Measurements from ENCODE around the gene PPM1H.

The PPM1H gene

DNA sequence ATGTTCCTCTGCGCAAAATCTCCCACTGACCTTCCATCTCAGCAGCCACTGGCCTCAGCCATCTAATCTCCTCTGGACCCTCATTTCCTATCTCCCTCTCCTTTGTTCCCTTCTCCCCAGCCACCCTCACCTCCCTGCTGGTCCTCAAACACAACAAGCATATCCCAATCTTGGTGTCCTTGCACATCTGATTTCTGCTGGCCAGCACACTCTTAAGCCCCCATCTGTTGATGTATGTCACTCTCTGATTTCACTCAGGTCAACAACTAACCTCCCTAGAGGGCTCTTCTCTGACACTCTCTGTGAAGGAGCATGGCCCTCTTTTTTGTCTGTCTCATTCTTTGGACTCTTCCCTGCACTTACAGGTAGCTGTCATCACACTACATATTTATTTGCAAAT lies 25.6 kb downstream of the PPM1H start:
- Mint-ChIP-seq H3K27me3 (peaks cover 12% of the 10 kb centered on the region), H3K4me1 (no peaks in the 10 kb centered on the region), H3K27ac (no peak overlapping the region), H3K36me3 (no peaks in the 10 kb centered on the region), H3K9me3 (no peaks in the 10 kb centered on the region), H3K4me3 (no peak overlapping the region)
- CTCF ChIA-PET, result no interaction called here
- DNase-seq, result no peak

- Mint-ChIP-seq H3K4me1 (no peaks in the 10 kb centered on the region), H3K27me3 (peaks cover 12% of the 10 kb centered on the region), H3K27ac (no peak overlapping the region), H3K4me3 (no peak overlapping the region), H3K36me3 (no peaks in the 10 kb centered on the region), H3K9me3 (no peaks in the 10 kb centered on the region)
- DNase-seq, result no peak
- CTCF ChIA-PET, result no interaction called here
Observed at GRCh38 chr12:62908674-62909073, 26.3 kb downstream of the PPM1H start.

DNA sequence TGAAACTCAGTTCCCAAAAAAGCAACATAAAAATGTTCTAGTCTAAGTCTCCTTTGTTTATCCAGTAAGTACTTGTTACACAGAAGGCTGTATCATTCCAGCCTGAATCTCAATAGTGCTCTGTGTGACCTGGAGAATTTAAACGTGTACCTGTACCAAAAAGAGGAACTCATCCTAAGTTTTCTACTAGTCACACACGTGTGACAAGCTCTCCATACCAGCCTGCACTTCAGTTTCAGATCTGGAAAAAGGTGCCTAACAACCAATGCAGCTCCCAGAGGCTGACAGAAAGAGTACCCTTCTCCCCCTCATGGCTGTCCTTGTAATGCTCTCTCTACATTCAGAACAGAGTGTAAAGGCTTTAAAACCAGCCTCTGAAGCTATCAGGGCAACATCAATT lies 27.4 kb downstream of the PPM1H start:
- DNase-seq, result no peak
- no peak overlapping the region for H3K27ac Mint-ChIP-seq
- CTCF ChIA-PET, result no interaction called here
- no peaks in the 10 kb centered on the region for H3K9me3 Mint-ChIP-seq
- H3K27me3 Mint-ChIP-seq, result peaks cover 12% of the 10 kb centered on the region
- H3K4me3 Mint-ChIP-seq, result no peak overlapping the region
- H3K4me1 Mint-ChIP-seq, result no peaks in the 10 kb centered on the region
- no peaks in the 10 kb centered on the region for H3K36me3 Mint-ChIP-seq

DNA sequence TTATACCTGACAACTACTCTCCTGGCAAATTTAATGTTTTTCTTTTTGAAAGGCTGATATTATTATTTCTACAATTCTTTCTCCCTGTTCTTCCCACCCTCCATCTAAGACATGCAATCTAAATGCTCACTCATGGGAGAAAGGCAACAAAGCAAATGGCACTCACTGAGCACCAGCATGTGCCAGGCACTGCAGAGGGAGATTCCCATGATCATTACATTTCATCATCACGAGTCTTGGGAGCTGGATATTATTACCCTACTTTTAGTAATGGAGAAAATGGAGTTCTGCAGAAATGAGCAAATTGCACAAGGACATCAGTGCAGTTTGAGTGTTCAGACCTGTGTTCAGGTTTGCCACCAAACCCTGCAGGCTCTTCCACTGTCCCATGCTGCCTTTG lies 27.9 kb downstream of the PPM1H start:
- H3K9me3 Mint-ChIP-seq, result no peaks in the 10 kb centered on the region
- H3K27ac Mint-ChIP-seq, result no peak overlapping the region
- H3K27me3 Mint-ChIP-seq, result peaks cover 12% of the 10 kb centered on the region

GRCh38 chr12:62903151-62903550 lies 31.8 kb downstream of the PPM1H start:
- Mint-ChIP-seq H3K9me3 (no peaks in the 10 kb centered on the region), H3K4me3 (no peak overlapping the region), H3K27me3 (no peaks in the 10 kb centered on the region), H3K4me1 (no peaks in the 10 kb centered on the region), H3K27ac (no peak overlapping the region), H3K36me3 (no peaks in the 10 kb centered on the region)
- DNase-seq, result no peak
- CTCF ChIA-PET, result no interaction called here

More for the DNA sequence above, 27.9 kb downstream of the PPM1H start:
- H3K4me3 Mint-ChIP-seq, result no peak overlapping the region
- no peaks in the 10 kb centered on the region for H3K4me1 Mint-ChIP-seq
- no peak for DNase-seq
- CTCF ChIA-PET, result no interaction called here
- H3K36me3 Mint-ChIP-seq, result no peaks in the 10 kb centered on the region

DNA sequence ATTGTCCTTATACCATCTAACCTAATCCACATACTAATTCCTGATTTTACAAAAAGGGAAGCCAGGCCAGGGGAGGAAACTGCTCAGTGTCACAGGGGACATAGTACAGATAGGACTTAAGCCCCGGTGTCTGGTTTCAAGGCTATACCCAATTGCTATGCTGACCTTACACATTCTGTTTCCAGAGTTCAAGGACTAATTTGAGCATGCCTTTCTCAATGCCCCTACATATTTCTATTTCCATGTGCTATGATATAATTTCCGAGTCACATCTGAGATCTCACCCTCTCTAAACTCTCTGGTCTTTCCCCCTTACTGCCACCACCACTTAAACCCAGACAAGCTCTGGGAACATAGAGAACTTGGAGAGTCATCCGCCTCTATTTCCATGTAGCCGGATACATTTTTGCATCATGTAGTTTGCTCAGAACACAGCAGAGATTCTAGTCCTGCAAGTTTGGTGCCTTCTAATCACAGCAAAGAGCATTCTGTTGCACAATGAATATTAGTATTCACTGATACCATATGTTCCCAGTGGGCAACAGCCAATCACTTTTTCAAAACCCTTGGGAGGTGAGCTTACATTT lies 34.2 kb downstream of the PPM1H start:
- Mint-ChIP-seq H3K27me3 (peaks cover 4% of the 10 kb centered on the region), H3K4me1 (no peaks in the 10 kb centered on the region), H3K36me3 (no peaks in the 10 kb centered on the region), H3K4me3 (no peak overlapping the region), H3K27ac (no peak overlapping the region), H3K9me3 (no peaks in the 10 kb centered on the region)
- DNase-seq, result no peak
- CTCF ChIA-PET, result no interaction called here

- no peaks in the 10 kb centered on the region for H3K36me3 Mint-ChIP-seq
- no peak overlapping the region for H3K4me3 Mint-ChIP-seq
- CTCF ChIA-PET, result no interaction called here
- no peaks in the 10 kb centered on the region for H3K9me3 Mint-ChIP-seq
- DNase-seq, result no peak
- no peaks in the 10 kb centered on the region for H3K4me1 Mint-ChIP-seq
- H3K27me3 Mint-ChIP-seq, result peaks cover 4% of the 10 kb centered on the region
- no peak overlapping the region for H3K27ac Mint-ChIP-seq
Observed at GRCh38 chr12:62899568-62900390, 35.2 kb downstream of the PPM1H start.

- H3K4me3 Mint-ChIP-seq, result no peak overlapping the region
- no peak overlapping the region for H3K27ac Mint-ChIP-seq
- H3K4me1 Mint-ChIP-seq, result no peaks in the 10 kb centered on the region
- CTCF ChIA-PET, result no interaction called here
- peaks cover 4% of the 10 kb centered on the region for H3K27me3 Mint-ChIP-seq
- H3K36me3 Mint-ChIP-seq, result no peaks in the 10 kb centered on the region
- DNase-seq, result no peak
- no peaks in the 10 kb centered on the region for H3K9me3 Mint-ChIP-seq
Observed at GRCh38 chr12:62898526-62898925, 36.4 kb downstream of the PPM1H start.

- Mint-ChIP-seq H3K36me3 (no peaks in the 10 kb centered on the region), H3K4me3 (no peak overlapping the region), H3K4me1 (no peaks in the 10 kb centered on the region), H3K27ac (no peak overlapping the region), H3K9me3 (no peaks in the 10 kb centered on the region), H3K27me3 (peaks cover 4% of the 10 kb centered on the region)
- DNase-seq, result no peak
- CTCF ChIA-PET, result no interaction called here
Observed at GRCh38 chr12:62895351-62895877, 39.5 kb downstream of the PPM1H start.

GRCh38 chr12:62893276-62893675 lies 41.7 kb downstream of the PPM1H start:
- H3K4me1 Mint-ChIP-seq, result no peaks in the 10 kb centered on the region
- no peak overlapping the region for H3K27ac Mint-ChIP-seq
- H3K36me3 Mint-ChIP-seq, result no peaks in the 10 kb centered on the region

GRCh38 chr12:62891805-62892549 lies 43.0 kb downstream of the PPM1H start:
- CTCF ChIA-PET, result no interaction called here
- no peaks in the 10 kb centered on the region for H3K36me3 Mint-ChIP-seq
- H3K9me3 Mint-ChIP-seq, result no peaks in the 10 kb centered on the region
- no peaks in the 10 kb centered on the region for H3K4me1 Mint-ChIP-seq
- DNase-seq, result no peak
- no peak overlapping the region for H3K4me3 Mint-ChIP-seq
- H3K27ac Mint-ChIP-seq, result no peak overlapping the region
- peaks cover under 1% of the 10 kb centered on the region for H3K27me3 Mint-ChIP-seq

More at GRCh38 chr12:62893276-62893675, 41.7 kb downstream of the PPM1H start:
- Mint-ChIP-seq H3K9me3 (no peaks in the 10 kb centered on the region), H3K27me3 (peaks cover 4% of the 10 kb centered on the region), H3K4me3 (no peak overlapping the region)
- CTCF ChIA-PET, result interaction anchor here (0.7 kb wide), 1 partner anchor 865 kb away, joined by 3 read pairs; no protein-coding TSS in a partner anchor
- no peak for DNase-seq

DNA sequence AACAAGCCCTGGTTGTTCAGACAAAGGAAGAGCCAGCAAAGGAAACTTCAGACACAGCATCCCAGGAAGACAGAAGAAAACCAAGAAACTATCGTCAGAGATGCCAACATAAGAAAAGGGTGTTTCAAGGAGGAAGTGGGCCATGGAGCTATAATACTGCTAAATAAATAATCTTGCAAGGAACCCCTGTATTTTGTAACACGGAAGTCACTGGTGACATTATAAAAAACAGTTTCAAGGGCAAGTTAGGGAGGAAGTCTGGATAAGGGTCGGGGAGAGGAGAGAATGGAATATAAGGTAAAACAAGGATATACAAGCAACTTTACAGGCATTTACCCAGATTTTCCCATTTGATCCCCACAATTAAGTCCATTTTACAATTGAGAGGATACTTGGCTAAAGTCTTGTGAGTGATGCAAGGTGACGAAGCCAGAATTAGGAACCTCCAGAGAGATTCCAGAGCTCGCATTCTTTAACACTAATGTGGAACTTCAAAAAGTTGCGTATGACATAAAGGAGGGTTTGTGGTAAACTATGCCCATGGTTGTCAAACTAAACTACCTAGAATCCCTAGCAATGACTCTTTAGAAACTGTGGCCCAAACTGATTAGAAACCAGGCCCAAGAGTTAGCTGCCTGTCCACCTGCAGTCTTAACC lies 46.4 kb downstream of the PPM1H start:
- CTCF ChIA-PET, result no interaction called here
- no peaks in the 10 kb centered on the region for H3K36me3 Mint-ChIP-seq
- peaks cover 4% of the 10 kb centered on the region for H3K27me3 Mint-ChIP-seq
- no peaks in the 10 kb centered on the region for H3K9me3 Mint-ChIP-seq
- H3K27ac Mint-ChIP-seq, result no peak overlapping the region
- no peak for DNase-seq
- H3K4me1 Mint-ChIP-seq, result no peaks in the 10 kb centered on the region
- H3K4me3 Mint-ChIP-seq, result no peak overlapping the region

- H3K27me3 Mint-ChIP-seq, result peaks cover 4% of the 10 kb centered on the region
- no peaks in the 10 kb centered on the region for H3K4me1 Mint-ChIP-seq
- no peak for DNase-seq
- H3K4me3 Mint-ChIP-seq, result no peak overlapping the region
- H3K27ac Mint-ChIP-seq, result no peak overlapping the region
- CTCF ChIA-PET, result no interaction called here
- H3K9me3 Mint-ChIP-seq, result no peaks in the 10 kb centered on the region
- no peaks in the 10 kb centered on the region for H3K36me3 Mint-ChIP-seq
Observed at GRCh38 chr12:62886796-62887195, 48.2 kb downstream of the PPM1H start.

DNA sequence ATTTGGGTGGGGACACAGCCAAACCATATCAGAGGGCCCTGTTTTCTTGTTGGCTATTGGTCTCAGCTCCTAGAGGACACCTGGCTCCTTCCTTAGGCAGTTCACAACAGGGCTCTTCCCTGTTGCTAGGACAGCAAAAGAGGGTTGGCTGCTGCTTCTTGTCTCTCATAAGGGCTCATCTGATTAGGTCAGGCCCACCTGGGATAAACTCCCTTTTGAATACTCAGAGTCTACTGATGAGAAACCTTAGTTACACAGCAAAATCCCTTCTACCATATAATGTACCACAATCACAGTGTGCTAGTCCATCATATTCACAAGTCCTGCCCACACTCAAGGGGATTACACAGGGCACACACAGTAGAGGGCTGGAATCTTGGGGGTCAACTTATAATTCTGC lies 49.7 kb downstream of the PPM1H start:
- no peak overlapping the region for H3K4me3 Mint-ChIP-seq
- no peaks in the 10 kb centered on the region for H3K9me3 Mint-ChIP-seq
- no peaks in the 10 kb centered on the region for H3K4me1 Mint-ChIP-seq
- no peaks in the 10 kb centered on the region for H3K36me3 Mint-ChIP-seq
- H3K27me3 Mint-ChIP-seq, result peaks cover 4% of the 10 kb centered on the region
- CTCF ChIA-PET, result no interaction called here
- DNase-seq, result no peak
- H3K27ac Mint-ChIP-seq, result no peak overlapping the region

Data from activated naive CD4-positive, alpha-beta T cell treated with anti-CD3 and anti-CD28 coated beads, Interleukin-2, amount 10 ng/mL, durations not matched to agents 7 days and 5 days (primary cell).